Stomach (tissue), 4 donors: ENCODE results near the gene AATF.

Source experiments
- EP300 ChIP-seq: sonication (generic); formaldehyde crosslinking; IDR thresholded peaks from one replicate; pipeline ENCODE4 v1.6.1; 2017; ENCODE audit warnings: antibody characterized with exemption
- POLR2A ChIP-seq, 4 donors: fragments of 450-650 bp; IDR thresholded peaks; one replicate each; pipeline ENCODE4 v1.6.1; 2016; ENCODE audit warnings: antibody characterized with exemption in 4 of 4, control low read depth in 2 of 4, mild to moderate bottlenecking in 1 of 4, moderate library complexity in 1 of 4
- POLR2AphosphoS5 ChIP-seq, 3 donors: sonication (generic); formaldehyde crosslinking; IDR thresholded peaks; one replicate each; pipeline ENCODE4 v1.6.1; 2016; ENCODE audit warnings: antibody characterized with exemption in 3 of 3
- TF ChIP-seq, protein P1 (sequence below), 7 experiments: fragments of 450-650 bp in 4 of 7; fragments of 200-600 bp in 3 of 7; sonication (generic) in 3 of 7; IDR thresholded peaks; one replicate each; pipeline ENCODE4 v1.5.1; 2016 to 2019; ENCODE audit warnings: antibody characterized with exemption in 7 of 7, control low read depth in 2 of 7, mild to moderate bottlenecking in 1 of 7

DNA sequence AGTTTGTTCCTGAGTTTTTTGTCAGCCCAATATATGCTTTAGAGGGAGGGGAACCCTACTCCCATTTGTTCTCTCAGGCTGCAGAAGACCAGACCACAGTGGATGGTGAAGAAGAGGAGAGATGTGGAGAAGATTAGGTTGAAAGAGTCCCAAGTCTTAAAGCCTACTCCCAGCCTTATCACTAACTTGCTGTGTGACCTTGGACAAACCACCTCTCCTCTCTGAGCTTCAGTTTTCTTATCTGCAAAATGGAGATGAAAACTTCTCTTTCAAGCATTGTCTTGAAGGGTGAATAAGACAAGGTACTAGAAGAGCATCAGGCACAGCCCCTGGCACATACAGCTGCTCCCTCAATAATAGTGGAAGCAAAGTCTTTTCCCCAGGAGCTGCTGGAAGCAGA lies 26.6 kb upstream of the AATF start:
- TF ChIP-seq, protein P1, sequence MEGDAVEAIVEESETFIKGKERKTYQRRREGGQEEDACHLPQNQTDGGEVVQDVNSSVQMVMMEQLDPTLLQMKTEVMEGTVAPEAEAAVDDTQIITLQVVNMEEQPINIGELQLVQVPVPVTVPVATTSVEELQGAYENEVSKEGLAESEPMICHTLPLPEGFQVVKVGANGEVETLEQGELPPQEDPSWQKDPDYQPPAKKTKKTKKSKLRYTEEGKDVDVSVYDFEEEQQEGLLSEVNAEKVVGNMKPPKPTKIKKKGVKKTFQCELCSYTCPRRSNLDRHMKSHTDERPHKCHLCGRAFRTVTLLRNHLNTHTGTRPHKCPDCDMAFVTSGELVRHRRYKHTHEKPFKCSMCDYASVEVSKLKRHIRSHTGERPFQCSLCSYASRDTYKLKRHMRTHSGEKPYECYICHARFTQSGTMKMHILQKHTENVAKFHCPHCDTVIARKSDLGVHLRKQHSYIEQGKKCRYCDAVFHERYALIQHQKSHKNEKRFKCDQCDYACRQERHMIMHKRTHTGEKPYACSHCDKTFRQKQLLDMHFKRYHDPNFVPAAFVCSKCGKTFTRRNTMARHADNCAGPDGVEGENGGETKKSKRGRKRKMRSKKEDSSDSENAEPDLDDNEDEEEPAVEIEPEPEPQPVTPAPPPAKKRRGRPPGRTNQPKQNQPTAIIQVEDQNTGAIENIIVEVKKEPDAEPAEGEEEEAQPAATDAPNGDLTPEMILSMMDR (IDR thresholded peaks at IDR 0.05), result no peak
- TF ChIP-seq POLR2A (IDR thresholded peaks at IDR 0.05), result no peak
- no peak for TF ChIP-seq POLR2AphosphoS5 (IDR thresholded peaks at IDR 0.05)
- TF ChIP-seq EP300, result no peak
